Neural cell (in vitro differentiated cells): ENCODE measurements around the gene GPX3. TPM values are rescaled to one million over a fixed set of nuclear protein-coding genes. Genes with fewer than 3 reads are reported as not detected.

Experiments used
- H2AFZ ChIP-seq: fragments of 200-600, 300-800 bp; sonication (generic), shearing (Covaris generic); 2 replicates; pipeline ENCODE4 v1.6.0; 2014; ENCODE audit warnings: low read depth, mild to moderate bottlenecking, antibody characterized with exemption, low read length, moderate library complexity
- H3F3A ChIP-seq: fragments of 200-600 bp; shearing (Covaris generic); 2 replicates; pipeline ENCODE4 v1.6.1; 2016; ENCODE audit warnings: mild to moderate bottlenecking, moderate library complexity, mixed read lengths, antibody characterized with exemption, low read length; ENCODE audit not compliant: insufficient read depth, poor library complexity, severe bottlenecking
- H3K27ac ChIP-seq: fragments of 200-600, 300-800 bp; sonication (generic), shearing (Covaris generic); 2 replicates; pipeline ENCODE4 v1.5.1; 2014; ENCODE audit warnings: mild to moderate bottlenecking, low read length, moderate library complexity
- H3K27me3 ChIP-seq: fragments of 300-800, 200-600 bp; sonication (generic), shearing (Covaris generic); 2 replicates; pipeline ENCODE4 v1.6.0; 2014; ENCODE audit warnings: mild to moderate bottlenecking, low read depth, low read length, moderate library complexity; ENCODE audit not compliant: insufficient read depth
- H3K36me3 ChIP-seq: fragments of 300-800, 200-600 bp; sonication (generic), shearing (Covaris generic); 2 replicates; pipeline ENCODE4 v1.5.1; 2014; ENCODE audit warnings: mild to moderate bottlenecking, antibody characterized with exemption, low read length, moderate library complexity; ENCODE audit not compliant: insufficient read depth
- H3K4me2 ChIP-seq: fragments of 300-800, 200-600 bp; sonication (generic), shearing (Covaris generic); 2 replicates; pipeline ENCODE4 v1.6.0; 2014; ENCODE audit warnings: mild to moderate bottlenecking, low read length
- H3K4me3 ChIP-seq: fragments of 300-800, 200-600 bp; sonication (generic), shearing (Covaris generic); 2 replicates; pipeline ENCODE4 v1.5.1; 2014; ENCODE audit warnings: mild to moderate bottlenecking, low read length, moderate library complexity
- H3K79me2 ChIP-seq: fragments of 200-600 bp; shearing (Covaris generic); replicated peaks from 2 replicates; pipeline ENCODE4 v1.6.0; 2014; ENCODE audit warnings: mild to moderate bottlenecking, low read length, moderate library complexity; ENCODE audit not compliant: insufficient read depth
- H3K9ac ChIP-seq: fragments of 300-800, 200-600 bp; sonication (generic), shearing (Covaris generic); 2 replicates; pipeline ENCODE4 v1.6.1; 2016; ENCODE audit warnings: mild to moderate bottlenecking, low read length, mixed read lengths
- H3K9me2 ChIP-seq: fragments of 200-600 bp; shearing (Covaris generic); 2 replicates; pipeline ENCODE4 v1.6.1; 2016; ENCODE audit warnings: mild to moderate bottlenecking, low read length, mixed read lengths; ENCODE audit not compliant: insufficient read depth
- H3K9me3 ChIP-seq: fragments of 200-600, 300-800 bp; sonication (generic), shearing (Covaris generic); 2 replicates; pipeline ENCODE4 v1.6.1; 2016; ENCODE audit warnings: mild to moderate bottlenecking, mixed run types, low read length, moderate library complexity, mixed read lengths
- H4K20me1 ChIP-seq: fragments of 200-600 bp; shearing (Covaris generic); 2 replicates; pipeline ENCODE4 v1.6.1; 2016; ENCODE audit warnings: mild to moderate bottlenecking, mixed run types; ENCODE audit not compliant: insufficient read depth
- CTCF ChIP-seq: fragments of 450-650 bp; IDR thresholded peaks from 2 replicates; pipeline ENCODE4 v1.5.1; 2014; ENCODE audit warnings: antibody characterized with exemption, mild to moderate bottlenecking, moderate library complexity; ENCODE audit not compliant: poor library complexity, severe bottlenecking
- EP300 ChIP-seq: fragments of 450-650 bp; conservative IDR thresholded peaks from 2 replicates; pipeline ENCODE4 v1.6.1; 2014; ENCODE audit warnings: antibody characterized with exemption, mild to moderate bottlenecking, moderate library complexity; ENCODE audit not compliant: poor library complexity, severe bottlenecking
- EZH2 ChIP-seq: fragments of 200-600, 300-800 bp; shearing (Covaris generic), sonication (generic); IDR thresholded peaks from 2 replicates; pipeline ENCODE4 v1.6.1; 2014; ENCODE audit warnings: antibody characterized with exemption, low read length, borderline replicate concordance, mild to moderate bottlenecking; ENCODE audit not compliant: insufficient read depth, poor library complexity, severe bottlenecking
- MXI1 ChIP-seq: fragments of 450-650 bp; conservative IDR thresholded peaks from 2 replicates; pipeline ENCODE4 v1.6.1; 2014; ENCODE audit warnings: antibody characterized with exemption, mild to moderate bottlenecking; ENCODE audit not compliant: poor library complexity, severe bottlenecking
- POLR2AphosphoS5 ChIP-seq: IDR thresholded peaks from 2 replicates; pipeline ENCODE4 v1.6.1; 2012
- RAD21 ChIP-seq: fragments of 450-650 bp; conservative IDR thresholded peaks from 2 replicates; pipeline ENCODE4 v1.6.1; 2014; ENCODE audit warnings: antibody characterized with exemption, mild to moderate bottlenecking, moderate library complexity
- SMC3 ChIP-seq: fragments of 450-650 bp; conservative IDR thresholded peaks from 2 replicates; pipeline ENCODE4 v1.6.1; 2014; ENCODE audit warnings: antibody characterized with exemption, mild to moderate bottlenecking, moderate library complexity; ENCODE audit not compliant: poor library complexity
- TAF1 ChIP-seq: IDR thresholded peaks from 2 replicates; pipeline ENCODE4 v1.6.1; 2012; ENCODE audit warnings: low read depth
- polyA plus RNA-seq: library from polyadenylated mRNA; depleted of rRNA; stranded (reverse); fragments of >200 nt; gene quantifications from 2 replicates; pipeline ENCODE4 v1.2.3, GENCODE V29; 2014
- TF ChIP-seq, protein P1 (sequence below): IDR thresholded peaks from 2 replicates; pipeline ENCODE4 v1.6.1; 2012; ENCODE audit warnings: borderline replicate concordance

The GPX3 gene
- polyA plus RNA-seq, 1 donor from 2014 or later = 4.0 TPM

DNA sequence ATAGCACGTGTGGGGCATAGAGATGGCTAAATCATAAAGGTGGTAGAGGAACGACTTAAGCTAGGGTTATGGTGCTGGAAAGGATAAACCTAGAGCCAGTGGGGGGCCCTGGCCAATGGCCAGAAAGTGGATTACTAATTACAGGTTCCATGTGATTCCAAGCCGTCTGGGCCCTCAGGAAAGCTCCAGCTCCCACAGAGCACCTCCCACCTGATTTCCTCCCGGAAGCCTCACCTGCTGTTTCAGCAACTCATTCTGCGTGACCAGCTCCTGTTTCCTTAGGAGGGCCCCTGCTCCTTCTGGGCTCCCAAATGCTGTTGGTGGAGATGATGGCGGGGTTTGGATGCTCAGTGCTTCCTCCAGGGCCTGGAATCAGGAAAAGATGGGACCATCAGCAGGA is 16.2 kb downstream of the GPX3 start:
- no peaks in the 10 kb centered on the region for H3K36me3 ChIP-seq
- no peak for TF ChIP-seq MXI1
- no peak for TF ChIP-seq POLR2AphosphoS5
- TF ChIP-seq CTCF = no peak
- TF ChIP-seq, protein P1, sequence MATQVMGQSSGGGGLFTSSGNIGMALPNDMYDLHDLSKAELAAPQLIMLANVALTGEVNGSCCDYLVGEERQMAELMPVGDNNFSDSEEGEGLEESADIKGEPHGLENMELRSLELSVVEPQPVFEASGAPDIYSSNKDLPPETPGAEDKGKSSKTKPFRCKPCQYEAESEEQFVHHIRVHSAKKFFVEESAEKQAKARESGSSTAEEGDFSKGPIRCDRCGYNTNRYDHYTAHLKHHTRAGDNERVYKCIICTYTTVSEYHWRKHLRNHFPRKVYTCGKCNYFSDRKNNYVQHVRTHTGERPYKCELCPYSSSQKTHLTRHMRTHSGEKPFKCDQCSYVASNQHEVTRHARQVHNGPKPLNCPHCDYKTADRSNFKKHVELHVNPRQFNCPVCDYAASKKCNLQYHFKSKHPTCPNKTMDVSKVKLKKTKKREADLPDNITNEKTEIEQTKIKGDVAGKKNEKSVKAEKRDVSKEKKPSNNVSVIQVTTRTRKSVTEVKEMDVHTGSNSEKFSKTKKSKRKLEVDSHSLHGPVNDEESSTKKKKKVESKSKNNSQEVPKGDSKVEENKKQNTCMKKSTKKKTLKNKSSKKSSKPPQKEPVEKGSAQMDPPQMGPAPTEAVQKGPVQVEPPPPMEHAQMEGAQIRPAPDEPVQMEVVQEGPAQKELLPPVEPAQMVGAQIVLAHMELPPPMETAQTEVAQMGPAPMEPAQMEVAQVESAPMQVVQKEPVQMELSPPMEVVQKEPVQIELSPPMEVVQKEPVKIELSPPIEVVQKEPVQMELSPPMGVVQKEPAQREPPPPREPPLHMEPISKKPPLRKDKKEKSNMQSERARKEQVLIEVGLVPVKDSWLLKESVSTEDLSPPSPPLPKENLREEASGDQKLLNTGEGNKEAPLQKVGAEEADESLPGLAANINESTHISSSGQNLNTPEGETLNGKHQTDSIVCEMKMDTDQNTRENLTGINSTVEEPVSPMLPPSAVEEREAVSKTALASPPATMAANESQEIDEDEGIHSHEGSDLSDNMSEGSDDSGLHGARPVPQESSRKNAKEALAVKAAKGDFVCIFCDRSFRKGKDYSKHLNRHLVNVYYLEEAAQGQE = no peak
- TF ChIP-seq EP300 = no peak
- TF ChIP-seq EZH2 = no peak
- TF ChIP-seq RAD21 = no peak
- no peak for TF ChIP-seq TAF1

GRCh38 chr5:151037561-151038411 is 17.4 kb downstream of the GPX3 start:
- Histone ChIP-seq H3K79me2 (no peaks in the 10 kb centered on the region), H3K9ac (no peak overlapping the region), H3K27me3 (no peaks in the 10 kb centered on the region), H4K20me1 (no peaks in the 10 kb centered on the region), H2AFZ (no peak overlapping the region), H3K27ac (no peak overlapping the region), H3K9me2 (no peaks in the 10 kb centered on the region), H3K4me2 (no peak overlapping the region), H3K9me3 (no peaks in the 10 kb centered on the region), H3K4me3 (no peak overlapping the region), H3F3A (no peaks in the 10 kb centered on the region), H3K36me3 (no peaks in the 10 kb centered on the region)
- TF ChIP-seq POLR2AphosphoS5 (no peak), SMC3 (no peak), EP300 (no peak), MXI1 (no peak), RAD21 (no peak), EZH2 (no peak), TAF1 (no peak), CTCF (no peak)
- TF ChIP-seq, protein P1 = no peak

More for the DNA sequence above, 16.2 kb downstream of the GPX3 start:
- no peak overlapping the region for H2AFZ ChIP-seq
- no peaks in the 10 kb centered on the region for H3K79me2 ChIP-seq
- H4K20me1 ChIP-seq = no peaks in the 10 kb centered on the region
- no peaks in the 10 kb centered on the region for H3K9me2 ChIP-seq
- H3K4me2 ChIP-seq = no peak overlapping the region
- no peak overlapping the region for H3K9ac ChIP-seq
- H3K9me3 ChIP-seq = no peaks in the 10 kb centered on the region
- no peak overlapping the region for H3K27ac ChIP-seq
- no peaks in the 10 kb centered on the region for H3K27me3 ChIP-seq
- no peaks in the 10 kb centered on the region for H3F3A ChIP-seq
- no peak overlapping the region for H3K4me3 ChIP-seq
